Skeletal muscle satellite cell (primary cell): ENCODE measurements around the gene ATP8A2.

Experiments used
- H3K27me3 ChIP-seq: 2 replicates; pipeline ENCODE4 v1.7.0; 2013; ENCODE audit warnings: low read length; ENCODE audit not compliant: control insufficient read depth, insufficient read depth
- H3K36me3 ChIP-seq: 2 replicates; pipeline ENCODE4 v1.7.0; 2013; ENCODE audit warnings: mild to moderate bottlenecking, control low read depth, low read length; ENCODE audit not compliant: insufficient read depth
- H3K4me1 ChIP-seq: 2 replicates; pipeline ENCODE4 v1.7.0; 2013; ENCODE audit warnings: low read length; ENCODE audit not compliant: control insufficient read depth, insufficient read depth
- H3K4me2 ChIP-seq: 2 replicates; pipeline ENCODE4 v1.7.0; 2013; ENCODE audit warnings: mild to moderate bottlenecking, low read length
- H3K4me3 ChIP-seq: 2 replicates; pipeline ENCODE4 v1.7.0; 2013; ENCODE audit warnings: low read length
- H3K9ac ChIP-seq: 2 replicates; pipeline ENCODE4 v1.7.0; 2013; ENCODE audit warnings: mild to moderate bottlenecking, low read depth, low read length, moderate library complexity
- H3K9me3 ChIP-seq: replicated peaks from 2 replicates; pipeline ENCODE4 v1.7.0; 2013; ENCODE audit warnings: mild to moderate bottlenecking, control low read depth, low read length

ATP8A2 gene

GRCh38 chr13:25422153-25422552 lies 50.4 kb downstream of the ATP8A2 start:
- H3K27me3 ChIP-seq = peaks cover 6% of the 10 kb centered on the region
- H3K9me3 ChIP-seq = no peaks in the 10 kb centered on the region
- H3K4me2 ChIP-seq = no peak overlapping the region
- no peaks in the 10 kb centered on the region for H3K36me3 ChIP-seq
- no peaks in the 10 kb centered on the region for H3K4me1 ChIP-seq
- no peak overlapping the region for H3K9ac ChIP-seq
- no peak overlapping the region for H3K4me3 ChIP-seq

- no peaks in the 10 kb centered on the region for H3K9me3 ChIP-seq
- peaks cover 6% of the 10 kb centered on the region for H3K27me3 ChIP-seq
- no peak overlapping the region for H3K9ac ChIP-seq
- H3K4me2 ChIP-seq = no peak overlapping the region
- no peak overlapping the region for H3K4me3 ChIP-seq
- H3K4me1 ChIP-seq = no peaks in the 10 kb centered on the region
- no peaks in the 10 kb centered on the region for H3K36me3 ChIP-seq
Measured at GRCh38 chr13:25423831-25424230, 52.1 kb downstream of the ATP8A2 start.

DNA sequence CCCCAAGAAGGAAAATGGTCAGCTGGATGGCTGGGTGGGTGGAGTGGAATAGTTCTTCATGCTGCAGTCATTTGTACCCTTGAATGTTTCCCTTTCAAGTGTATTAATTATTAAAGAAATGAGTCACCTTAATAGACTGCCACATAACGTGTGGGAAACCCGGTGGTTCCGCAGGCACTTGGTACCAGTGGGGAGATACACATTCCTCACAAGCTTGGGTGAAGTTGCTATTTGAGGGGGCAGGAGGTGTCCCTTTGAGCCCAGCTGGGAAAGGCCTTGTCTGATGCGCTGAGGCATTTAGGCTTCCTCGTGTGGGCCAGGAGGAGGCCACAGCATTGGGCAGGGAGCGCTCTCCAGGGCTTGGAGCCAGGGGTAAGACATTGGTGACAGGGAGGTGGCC lies 57.7 kb downstream of the ATP8A2 start:
- no peak overlapping the region for H3K9ac ChIP-seq
- no peaks in the 10 kb centered on the region for H3K9me3 ChIP-seq
- no peak overlapping the region for H3K4me2 ChIP-seq
- H3K4me3 ChIP-seq = no peak overlapping the region
- no peaks in the 10 kb centered on the region for H3K36me3 ChIP-seq
- peaks cover 4% of the 10 kb centered on the region for H3K27me3 ChIP-seq
- no peaks in the 10 kb centered on the region for H3K4me1 ChIP-seq

GRCh38 chr13:25432691-25433090 lies 60.9 kb downstream of the ATP8A2 start:
- Histone ChIP-seq H3K4me1 (no peaks in the 10 kb centered on the region), H3K9me3 (no peaks in the 10 kb centered on the region), H3K4me3 (no peak overlapping the region), H3K4me2 (no peak overlapping the region), H3K9ac (no peak overlapping the region), H3K27me3 (peaks cover 10% of the 10 kb centered on the region), H3K36me3 (no peaks in the 10 kb centered on the region)

DNA sequence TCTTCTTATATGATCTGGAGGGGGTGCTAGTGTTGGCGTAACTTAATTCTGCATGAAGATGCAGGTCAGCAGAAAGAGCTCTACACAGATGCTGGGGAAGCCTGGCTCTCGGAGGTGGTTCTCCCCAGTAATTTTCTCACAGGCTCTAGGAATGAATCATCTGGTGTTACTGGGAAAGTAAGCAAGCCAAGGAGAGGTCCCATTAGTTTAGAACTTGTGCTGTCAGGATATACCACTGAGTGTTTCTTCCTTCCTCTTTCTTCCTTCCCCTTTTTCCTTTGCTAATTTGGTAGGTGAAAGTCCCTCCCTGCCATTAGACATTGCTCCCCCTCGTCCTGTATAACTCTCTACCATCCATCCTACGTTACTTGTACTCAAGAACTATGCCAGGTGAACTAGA lies 68.3 kb downstream of the ATP8A2 start:
- no peaks in the 10 kb centered on the region for H3K4me1 ChIP-seq
- no peaks in the 10 kb centered on the region for H3K36me3 ChIP-seq
- H3K4me3 ChIP-seq = no peak overlapping the region

GRCh38 chr13:25446261-25446660 lies 74.5 kb downstream of the ATP8A2 start:
- H3K4me1 ChIP-seq = no peaks in the 10 kb centered on the region
- H3K4me2 ChIP-seq = no peak overlapping the region
- no peak overlapping the region for H3K9ac ChIP-seq
- no peak overlapping the region for H3K4me3 ChIP-seq
- H3K27me3 ChIP-seq = peaks cover 14% of the 10 kb centered on the region
- no peaks in the 10 kb centered on the region for H3K36me3 ChIP-seq
- no peaks in the 10 kb centered on the region for H3K9me3 ChIP-seq

More for the DNA sequence above, 68.3 kb downstream of the ATP8A2 start:
- Histone ChIP-seq H3K9ac (no peak overlapping the region), H3K27me3 (peaks cover 16% of the 10 kb centered on the region), H3K4me2 (no peak overlapping the region), H3K9me3 (no peaks in the 10 kb centered on the region)

DNA sequence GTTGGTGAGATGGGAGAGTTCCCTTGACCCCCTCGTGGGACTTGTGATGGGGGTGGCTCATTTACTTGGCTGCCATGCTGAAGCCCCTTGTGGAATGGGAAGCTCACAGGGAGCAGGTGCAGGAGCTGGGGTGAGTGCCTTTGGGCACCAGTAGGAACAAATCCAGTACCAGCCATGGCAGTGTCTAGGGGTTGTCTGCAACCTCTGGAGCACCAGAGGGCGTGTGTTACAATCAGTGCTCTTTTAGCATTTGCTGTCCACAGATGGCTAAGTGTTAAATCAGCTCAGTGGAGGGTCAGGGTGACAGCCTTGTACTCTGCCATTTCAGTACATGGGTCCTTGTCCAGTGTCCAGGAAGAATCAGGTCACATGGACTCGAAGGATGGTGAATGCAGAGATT lies 75.6 kb downstream of the ATP8A2 start:
- Histone ChIP-seq H3K4me1 (no peaks in the 10 kb centered on the region), H3K36me3 (no peaks in the 10 kb centered on the region), H3K4me2 (no peak overlapping the region), H3K4me3 (no peak overlapping the region), H3K9ac (no peak overlapping the region), H3K9me3 (no peaks in the 10 kb centered on the region), H3K27me3 (peaks cover 14% of the 10 kb centered on the region)

- H3K4me1 ChIP-seq = no peaks in the 10 kb centered on the region
- no peak overlapping the region for H3K4me2 ChIP-seq
- no peak overlapping the region for H3K4me3 ChIP-seq
- H3K36me3 ChIP-seq = no peaks in the 10 kb centered on the region
- H3K9me3 ChIP-seq = no peaks in the 10 kb centered on the region
- no peak overlapping the region for H3K9ac ChIP-seq
- H3K27me3 ChIP-seq = peaks cover 5% of the 10 kb centered on the region
Measured at GRCh38 chr13:25453850-25454365, 82.1 kb downstream of the ATP8A2 start.

GRCh38 chr13:25455146-25455545 lies 83.4 kb downstream of the ATP8A2 start:
- no peaks in the 10 kb centered on the region for H3K9me3 ChIP-seq
- H3K4me2 ChIP-seq = no peak overlapping the region
- no peaks in the 10 kb centered on the region for H3K4me1 ChIP-seq
- no peak overlapping the region for H3K4me3 ChIP-seq
- H3K27me3 ChIP-seq = peaks cover 8% of the 10 kb centered on the region
- H3K36me3 ChIP-seq = no peaks in the 10 kb centered on the region
- H3K9ac ChIP-seq = no peak overlapping the region

DNA sequence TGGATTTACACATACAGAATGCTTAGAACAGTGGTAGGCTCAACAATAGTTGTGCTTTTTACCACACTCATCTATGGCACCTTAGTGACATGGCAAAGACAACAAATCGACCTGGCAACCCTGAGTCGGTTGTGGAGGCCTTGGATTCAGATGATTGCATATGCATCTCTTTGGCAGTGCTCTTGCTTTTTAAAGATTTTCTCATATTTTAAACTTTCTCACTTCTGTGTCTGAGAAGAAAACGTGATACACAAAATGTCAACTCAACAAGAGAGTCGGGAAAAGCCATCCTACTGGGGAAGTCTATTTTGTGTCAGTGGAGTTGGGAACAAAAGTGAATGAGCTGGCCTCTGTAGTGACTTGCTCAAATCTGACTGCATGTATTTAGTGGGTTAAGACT lies 85.8 kb downstream of the ATP8A2 start:
- Histone ChIP-seq H3K9ac (no peak overlapping the region), H3K4me3 (no peak overlapping the region), H3K36me3 (no peaks in the 10 kb centered on the region), H3K4me2 (no peak overlapping the region), H3K9me3 (no peaks in the 10 kb centered on the region), H3K4me1 (peaks cover 1% of the 10 kb centered on the region), H3K27me3 (peaks cover 13% of the 10 kb centered on the region)

DNA sequence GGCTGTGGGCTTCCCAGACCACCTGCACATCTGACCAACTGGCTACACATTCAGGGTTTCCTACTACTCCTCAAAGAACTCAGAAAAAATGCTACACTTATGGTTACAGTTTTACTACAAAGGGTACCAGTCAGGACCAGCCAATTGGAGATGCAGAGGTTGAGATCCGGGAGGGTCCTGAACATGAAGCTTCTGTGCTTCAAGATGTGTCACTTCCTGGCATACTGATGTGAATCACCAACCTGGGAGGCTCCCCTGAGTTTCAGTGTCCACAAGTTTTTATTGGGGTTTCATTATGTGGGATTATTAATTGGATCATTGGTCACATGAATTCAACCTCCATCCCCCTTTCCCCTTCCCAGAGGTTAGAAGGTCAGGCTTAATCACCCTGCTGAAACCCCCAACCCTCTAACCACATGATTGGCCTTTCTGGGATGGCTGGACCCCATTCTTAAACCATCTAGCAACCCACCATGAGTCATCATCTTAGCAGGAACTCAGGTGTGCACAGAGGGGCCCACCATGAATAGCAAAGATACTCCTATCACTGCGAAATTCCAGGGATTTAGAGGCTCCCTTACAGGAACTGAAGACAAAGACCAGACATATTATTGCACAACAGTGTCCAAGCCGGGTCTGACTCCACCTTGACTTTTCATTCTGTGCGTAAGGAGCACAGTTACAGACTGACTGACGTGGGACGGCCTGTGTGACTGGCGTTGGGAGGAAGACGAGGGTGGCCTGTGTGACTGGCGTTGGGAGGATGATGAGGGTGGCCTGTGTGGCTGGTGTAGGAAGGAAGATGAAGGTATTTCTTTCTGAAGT lies 90.7 kb downstream of the ATP8A2 start:
- Histone ChIP-seq H3K4me1 (peaks cover 11% of the 10 kb centered on the region), H3K36me3 (no peaks in the 10 kb centered on the region), H3K9ac (no peak overlapping the region), H3K9me3 (no peaks in the 10 kb centered on the region), H3K4me2 (no peak overlapping the region), H3K4me3 (no peak overlapping the region), H3K27me3 (peaks cover 13% of the 10 kb centered on the region)

DNA sequence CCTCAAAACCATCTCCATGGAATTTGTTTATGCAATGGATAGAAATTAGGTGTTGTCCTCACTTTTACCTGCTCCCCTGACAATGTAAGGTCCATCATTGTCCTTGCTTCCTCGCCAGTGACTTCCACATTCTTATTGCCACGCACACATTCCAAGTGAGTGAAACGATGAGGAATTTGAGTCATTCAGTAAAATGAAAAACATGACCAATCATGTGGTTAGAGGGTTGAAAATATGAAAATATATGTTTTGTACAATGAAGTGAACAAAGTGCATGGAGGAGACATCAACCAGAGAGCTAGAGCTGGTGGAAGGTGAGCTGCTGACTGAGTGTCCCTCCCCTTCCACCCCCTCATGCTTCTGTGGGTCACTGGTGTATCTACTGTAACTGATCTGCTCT lies 91.7 kb downstream of the ATP8A2 start:
- Histone ChIP-seq H3K4me1 (peaks cover 11% of the 10 kb centered on the region), H3K4me3 (no peak overlapping the region), H3K9ac (no peak overlapping the region), H3K27me3 (peaks cover 18% of the 10 kb centered on the region), H3K9me3 (no peaks in the 10 kb centered on the region), H3K36me3 (no peaks in the 10 kb centered on the region), H3K4me2 (no peak overlapping the region)
